ENCODE results near the gene HPCAL1.

- TF ChIP-seq CTCF (IDR thresholded peaks at IDR 0.05) (no peak), POLR2A (IDR thresholded peaks at IDR 0.05) (no peak)
Observed at GRCh38 chr2:10257036-10257435, 45.7 kb upstream of the HPCAL1 start.

Data from body of pancreas (tissue), 4 donors.